PC-3 (cell line): ENCODE data around the gene PLCL1.

ENCODE experiments used
- CTCF ChIP-seq: fragments of 300-600 bp; sonication (generic); conservative IDR thresholded peaks from 2 replicates; pipeline ENCODE4 v1.5.1; 2017; ENCODE audit warnings: antibody characterized with exemption, low read depth, mild to moderate bottlenecking, low read length
- EZH2 ChIP-seq: fragments of 300-600 bp; sonication (generic); IDR thresholded peaks from one replicate; pipeline ENCODE4 v1.6.1; 2017; ENCODE audit warnings: antibody characterized with exemption, mild to moderate bottlenecking, low read length; ENCODE audit not compliant: unreplicated experiment
- EZH2phosphoT487 ChIP-seq: fragments of 300-600 bp; sonication (generic); IDR thresholded peaks from 2 replicates; pipeline ENCODE4 v1.6.1; 2018; ENCODE audit warnings: mild to moderate bottlenecking, antibody characterized with exemption, low read length, borderline replicate concordance

- no peak for TF ChIP-seq EZH2
- no peak for TF ChIP-seq CTCF
- no peak for TF ChIP-seq EZH2phosphoT487
Measured at GRCh38 chr2:197851451-197851850, 47.1 kb downstream of the PLCL1 start.
